ENCODE data around the gene ARL5B.

The ARL5B gene

GRCh38 chr10:18713077-18713476 is 53.8 kb downstream of the ARL5B start:
- DNase-seq = no peak

DNA sequence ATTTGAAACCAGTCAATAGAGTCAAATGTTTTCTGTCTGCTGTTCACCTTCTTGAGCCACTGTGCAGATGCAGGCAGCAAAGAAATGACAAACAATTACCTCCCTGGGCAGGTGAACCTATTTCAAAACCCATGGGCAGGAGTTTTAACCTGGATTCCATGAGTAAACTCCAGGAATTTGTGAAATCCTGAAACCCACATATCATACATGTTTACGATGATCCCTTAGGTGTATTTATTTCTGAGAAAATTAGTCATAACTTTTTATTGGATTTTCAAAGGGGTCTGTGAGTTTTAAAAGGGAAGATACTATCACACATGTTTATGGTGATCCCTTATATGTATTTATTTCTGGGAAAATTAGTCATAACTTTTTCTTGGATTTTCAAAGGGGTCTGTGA is 59.8 kb downstream of the ARL5B start:
- no peak for DNase-seq

DNA sequence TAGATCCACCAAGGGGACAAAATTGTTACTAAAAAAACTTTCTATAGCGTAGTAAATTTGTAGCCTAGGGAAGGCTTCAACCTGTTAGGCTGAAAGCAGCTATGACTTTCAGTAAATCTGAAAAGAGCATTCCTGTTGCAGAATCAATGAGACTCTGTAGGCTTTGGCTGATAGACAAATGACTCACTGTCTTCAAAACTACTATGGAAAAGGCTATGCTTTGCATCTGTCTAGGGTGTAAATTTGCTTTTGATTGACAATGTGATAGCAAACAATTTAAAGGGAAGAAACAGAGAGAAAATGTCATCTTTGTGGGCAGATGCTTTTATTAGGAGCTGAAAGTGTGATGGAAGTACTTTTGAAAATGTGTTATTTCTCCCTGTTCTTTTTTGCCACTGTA is 60.6 kb downstream of the ARL5B start:
- no peak for DNase-seq

DNA sequence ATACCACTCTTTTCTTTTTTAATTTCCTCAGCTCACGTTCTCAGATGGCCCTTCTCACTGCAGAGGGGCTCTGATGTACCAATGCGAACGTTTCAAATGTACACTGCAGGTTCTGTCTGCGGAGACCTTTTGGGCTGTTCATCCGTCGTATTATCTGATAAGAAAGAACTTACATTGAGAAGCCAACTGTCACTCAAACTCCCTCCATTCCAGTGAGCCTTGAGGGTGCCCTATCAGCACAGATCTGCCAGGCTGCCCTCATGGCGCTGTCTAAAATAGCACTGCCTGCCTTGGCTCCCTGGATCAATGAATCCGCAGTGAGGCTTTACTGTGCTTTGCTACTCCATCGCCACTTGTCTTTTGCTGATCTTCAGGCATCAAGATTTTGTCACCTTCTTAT is 61.8 kb downstream of the ARL5B start:
- no peak for DNase-seq

- no peak for DNase-seq
Observed at GRCh38 chr10:18723801-18724200, 64.6 kb downstream of the ARL5B start.
